ENCODE data around the gene PTPN14. TPM values are rescaled to one million over a fixed set of nuclear protein-coding genes. Genes with fewer than 3 reads are reported as not detected.

Gene PTPN14
- polyA plus RNA-seq, 1 donor from 2014 or later = 0.07 TPM

DNA sequence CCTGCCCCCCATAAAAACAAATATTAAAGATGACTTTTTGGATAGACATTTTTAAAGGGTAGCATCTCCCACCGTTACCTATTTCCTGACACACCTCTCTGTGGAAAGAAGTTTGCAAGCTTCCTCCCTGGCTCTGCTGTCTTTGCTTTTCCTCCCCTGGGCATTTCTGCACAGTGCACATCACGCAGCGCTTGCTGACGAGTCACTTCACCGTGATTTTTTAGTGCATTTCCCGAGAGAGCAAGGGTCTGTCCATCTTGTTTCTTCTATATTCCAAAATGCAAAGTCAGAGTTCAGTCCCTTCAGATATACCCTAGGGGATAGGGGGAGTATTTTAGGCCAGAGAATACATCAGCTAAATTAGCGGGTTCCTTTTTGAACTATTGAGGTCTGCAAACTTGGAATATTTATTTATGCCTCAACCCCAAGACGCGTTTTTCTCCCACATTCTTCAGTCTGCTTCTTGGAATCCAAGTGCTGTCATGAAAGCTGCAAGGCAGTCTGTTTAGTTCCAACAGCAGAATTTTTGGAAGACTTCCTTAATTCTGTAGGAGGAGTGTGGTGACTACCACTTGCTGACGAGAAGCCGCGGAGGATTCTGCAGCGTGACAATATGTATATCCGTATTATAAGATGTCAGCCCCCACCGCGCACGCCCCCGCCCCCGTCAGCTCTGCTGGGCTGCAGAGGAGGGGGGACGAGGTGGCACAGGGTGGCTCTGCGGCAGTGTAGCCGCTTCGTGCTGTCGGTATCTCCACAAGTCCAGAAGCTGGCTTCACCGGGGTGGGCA lies 248.1 kb downstream of the PTPN14 start:
- Histone ChIP-seq H3K4me2 (ENCODE audit: low read length) (no peak overlapping the region), H3K9me3 (ENCODE audit: low read length) (no peaks in the 10 kb centered on the region), H3K27ac (ENCODE audit: low read length) (no peak overlapping the region), H3F3A (ENCODE audit: insufficient read depth, low read length, poor library complexity, severe bottlenecking) (no peaks in the 10 kb centered on the region), H3K4me3 (ENCODE audit: low read length) (no peak overlapping the region), H3K27me3 (ENCODE audit: insufficient read depth, low read depth, low read length) (no peaks in the 10 kb centered on the region), H3K79me2 (replicated peaks; ENCODE audit: insufficient read depth, low read length) (no peaks in the 10 kb centered on the region), H2AFZ (ENCODE audit: low read depth, low read length) (no peak overlapping the region), H4K20me1 (ENCODE audit: insufficient read depth) (no peaks in the 10 kb centered on the region), H3K36me3 (ENCODE audit: insufficient read depth, low read length) (no peaks in the 10 kb centered on the region), H3K9ac (ENCODE audit: low read length) (no peak overlapping the region), H3K9me2 (ENCODE audit: insufficient read depth, low read length) (no peaks in the 10 kb centered on the region)
- TF ChIP-seq, protein P1, sequence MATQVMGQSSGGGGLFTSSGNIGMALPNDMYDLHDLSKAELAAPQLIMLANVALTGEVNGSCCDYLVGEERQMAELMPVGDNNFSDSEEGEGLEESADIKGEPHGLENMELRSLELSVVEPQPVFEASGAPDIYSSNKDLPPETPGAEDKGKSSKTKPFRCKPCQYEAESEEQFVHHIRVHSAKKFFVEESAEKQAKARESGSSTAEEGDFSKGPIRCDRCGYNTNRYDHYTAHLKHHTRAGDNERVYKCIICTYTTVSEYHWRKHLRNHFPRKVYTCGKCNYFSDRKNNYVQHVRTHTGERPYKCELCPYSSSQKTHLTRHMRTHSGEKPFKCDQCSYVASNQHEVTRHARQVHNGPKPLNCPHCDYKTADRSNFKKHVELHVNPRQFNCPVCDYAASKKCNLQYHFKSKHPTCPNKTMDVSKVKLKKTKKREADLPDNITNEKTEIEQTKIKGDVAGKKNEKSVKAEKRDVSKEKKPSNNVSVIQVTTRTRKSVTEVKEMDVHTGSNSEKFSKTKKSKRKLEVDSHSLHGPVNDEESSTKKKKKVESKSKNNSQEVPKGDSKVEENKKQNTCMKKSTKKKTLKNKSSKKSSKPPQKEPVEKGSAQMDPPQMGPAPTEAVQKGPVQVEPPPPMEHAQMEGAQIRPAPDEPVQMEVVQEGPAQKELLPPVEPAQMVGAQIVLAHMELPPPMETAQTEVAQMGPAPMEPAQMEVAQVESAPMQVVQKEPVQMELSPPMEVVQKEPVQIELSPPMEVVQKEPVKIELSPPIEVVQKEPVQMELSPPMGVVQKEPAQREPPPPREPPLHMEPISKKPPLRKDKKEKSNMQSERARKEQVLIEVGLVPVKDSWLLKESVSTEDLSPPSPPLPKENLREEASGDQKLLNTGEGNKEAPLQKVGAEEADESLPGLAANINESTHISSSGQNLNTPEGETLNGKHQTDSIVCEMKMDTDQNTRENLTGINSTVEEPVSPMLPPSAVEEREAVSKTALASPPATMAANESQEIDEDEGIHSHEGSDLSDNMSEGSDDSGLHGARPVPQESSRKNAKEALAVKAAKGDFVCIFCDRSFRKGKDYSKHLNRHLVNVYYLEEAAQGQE (IDR thresholded peaks at IDR 0.05; ENCODE audit: borderline replicate concordance) = no peak
- TF ChIP-seq TAF1 (IDR thresholded peaks at IDR 0.05; ENCODE audit: low read depth) (no peak), EP300 (conservative IDR thresholded peaks at IDR 0.05; ENCODE audit: poor library complexity, severe bottlenecking) (no peak), SMC3 (conservative IDR thresholded peaks at IDR 0.05; ENCODE audit: poor library complexity) (no peak), POLR2AphosphoS5 (IDR thresholded peaks at IDR 0.05) (no peak), MXI1 (conservative IDR thresholded peaks at IDR 0.05; ENCODE audit: poor library complexity, severe bottlenecking) (no peak), RAD21 (conservative IDR thresholded peaks at IDR 0.05) (no peak), EZH2 (IDR thresholded peaks at IDR 0.05; ENCODE audit: borderline replicate concordance, insufficient read depth, low read length, poor library complexity, severe bottlenecking) (no peak)
- TF ChIP-seq, protein P2, sequence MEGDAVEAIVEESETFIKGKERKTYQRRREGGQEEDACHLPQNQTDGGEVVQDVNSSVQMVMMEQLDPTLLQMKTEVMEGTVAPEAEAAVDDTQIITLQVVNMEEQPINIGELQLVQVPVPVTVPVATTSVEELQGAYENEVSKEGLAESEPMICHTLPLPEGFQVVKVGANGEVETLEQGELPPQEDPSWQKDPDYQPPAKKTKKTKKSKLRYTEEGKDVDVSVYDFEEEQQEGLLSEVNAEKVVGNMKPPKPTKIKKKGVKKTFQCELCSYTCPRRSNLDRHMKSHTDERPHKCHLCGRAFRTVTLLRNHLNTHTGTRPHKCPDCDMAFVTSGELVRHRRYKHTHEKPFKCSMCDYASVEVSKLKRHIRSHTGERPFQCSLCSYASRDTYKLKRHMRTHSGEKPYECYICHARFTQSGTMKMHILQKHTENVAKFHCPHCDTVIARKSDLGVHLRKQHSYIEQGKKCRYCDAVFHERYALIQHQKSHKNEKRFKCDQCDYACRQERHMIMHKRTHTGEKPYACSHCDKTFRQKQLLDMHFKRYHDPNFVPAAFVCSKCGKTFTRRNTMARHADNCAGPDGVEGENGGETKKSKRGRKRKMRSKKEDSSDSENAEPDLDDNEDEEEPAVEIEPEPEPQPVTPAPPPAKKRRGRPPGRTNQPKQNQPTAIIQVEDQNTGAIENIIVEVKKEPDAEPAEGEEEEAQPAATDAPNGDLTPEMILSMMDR (IDR thresholded peaks at IDR 0.05; ENCODE audit: poor library complexity, severe bottlenecking) = no peak

GRCh38 chr1:214301526-214301925 lies 249.9 kb downstream of the PTPN14 start:
- Histone ChIP-seq H3K79me2 (replicated peaks; ENCODE audit: insufficient read depth, low read length) (no peaks in the 10 kb centered on the region), H3K4me3 (ENCODE audit: low read length) (no peak overlapping the region), H3F3A (ENCODE audit: insufficient read depth, low read length, poor library complexity, severe bottlenecking) (no peaks in the 10 kb centered on the region), H3K9me3 (ENCODE audit: low read length) (no peaks in the 10 kb centered on the region), H3K9ac (ENCODE audit: low read length) (no peak overlapping the region), H3K27me3 (ENCODE audit: insufficient read depth, low read depth, low read length) (no peaks in the 10 kb centered on the region), H3K27ac (ENCODE audit: low read length) (no peak overlapping the region), H3K36me3 (ENCODE audit: insufficient read depth, low read length) (no peaks in the 10 kb centered on the region), H2AFZ (ENCODE audit: low read depth, low read length) (no peak overlapping the region), H4K20me1 (ENCODE audit: insufficient read depth) (no peaks in the 10 kb centered on the region), H3K9me2 (ENCODE audit: insufficient read depth, low read length) (no peaks in the 10 kb centered on the region), H3K4me2 (ENCODE audit: low read length) (no peak overlapping the region)
- no peak for TF ChIP-seq EZH2 (IDR thresholded peaks at IDR 0.05; ENCODE audit: borderline replicate concordance, insufficient read depth, low read length, poor library complexity, severe bottlenecking)
- TF ChIP-seq, protein P1 (IDR thresholded peaks at IDR 0.05; ENCODE audit: borderline replicate concordance) = no peak
- TF ChIP-seq TAF1 (IDR thresholded peaks at IDR 0.05; ENCODE audit: low read depth) = no peak
- no peak for TF ChIP-seq EP300 (conservative IDR thresholded peaks at IDR 0.05; ENCODE audit: poor library complexity, severe bottlenecking)

Data from neural cell (in vitro differentiated cells).